Naive thymus-derived CD4-positive, alpha-beta T cell (primary cell): ENCODE data around the gene HEATR5A. TPM values are rescaled to one million over a fixed set of nuclear protein-coding genes. Genes with fewer than 3 reads are reported as not detected.

Source experiments
- ATAC-seq: fragments of 150-1000 bp; cut with Tn5 transposase; 2 replicates; pipeline ENCODE4 v1.10.0; 2021; ENCODE audit warnings: mild to moderate bottlenecking, moderate library complexity
- CTCF ChIA-PET: fragments of 350-600 bp; sonication (Branson Sonifier 250); formaldehyde crosslinking; loops from one replicate; lab custom pipeline; 2021; ENCODE audit warnings: antibody characterized with exemption; lab: Charles Lee
- POLR2A ChIA-PET: fragments of 350-600 bp; sonication (Branson Sonifier 250); formaldehyde crosslinking; loops from one replicate; lab custom pipeline; 2021; ENCODE audit warnings: antibody characterized with exemption, inconsistent platforms; lab: Charles Lee
- DNase-seq, 9 donors: peaks; one replicate each; pipeline versions ENCODE4 v3.0.0 to v3.0.0-alpha.2; 2020 to 2022; ENCODE audit warnings: mixed read lengths in 1 of 9
- H3K27ac ChIP-seq: one replicate; pipeline ENCODE4 v1.7.0; 2013; ENCODE audit warnings: mild to moderate bottlenecking, low read depth, low read length, moderate library complexity
- H3K27me3 ChIP-seq, 2 donors: one replicate each; pipeline ENCODE4 v1.7.0; 2013; ENCODE audit warnings: low read length in 2 of 2, mild to moderate bottlenecking in 2 of 2, moderate library complexity in 2 of 2; ENCODE audit not compliant: control insufficient read depth in 2 of 2, insufficient read depth in 2 of 2
- H3K36me3 ChIP-seq, 3 experiments: 1 replicate in 2 of 3; 2 replicates in 1 of 3; pipeline ENCODE4 v1.7.0; 2013; ENCODE audit warnings: low read length in 3 of 3, mild to moderate bottlenecking in 3 of 3, moderate library complexity in 1 of 3; ENCODE audit not compliant: insufficient read depth in 3 of 3, control insufficient read depth in 2 of 3
- H3K4me1 ChIP-seq, 2 donors: one replicate each; pipeline ENCODE4 v1.7.0; 2013; ENCODE audit warnings: low read length in 2 of 2, mild to moderate bottlenecking in 2 of 2, moderate library complexity in 1 of 2; ENCODE audit not compliant: control insufficient read depth in 2 of 2, insufficient read depth in 2 of 2
- H3K4me3 ChIP-seq: 2 replicates; pipeline ENCODE4 v1.7.0; 2013; ENCODE audit warnings: mild to moderate bottlenecking, low read length
- H3K9me3 ChIP-seq, 3 experiments: 1 replicate in 2 of 3; 2 replicates in 1 of 3; pipeline ENCODE4 v1.7.0; 2013; ENCODE audit warnings: low read length in 3 of 3; ENCODE audit not compliant: control insufficient read depth in 2 of 3
- H3K27ac Mint-ChIP-seq, 9 donors: one replicate each; pipeline ENCODE4 v1.8.0; 2020 to 2022; ENCODE audit warnings: mixed read lengths in 9 of 9, mild to moderate bottlenecking in 8 of 9, moderate library complexity in 5 of 9, inconsistent platforms in 2 of 9
- H3K27me3 Mint-ChIP-seq, 5 donors: one replicate each; pipeline ENCODE4 v1.8.0; 2021 to 2022; ENCODE audit warnings: mixed read lengths in 5 of 5, mild to moderate bottlenecking in 1 of 5
- H3K36me3 Mint-ChIP-seq, 5 donors: one replicate each; pipeline ENCODE4 v1.8.0; 2020 to 2022; ENCODE audit warnings: mixed read lengths in 5 of 5, mild to moderate bottlenecking in 3 of 5, inconsistent platforms in 1 of 5
- H3K4me1 Mint-ChIP-seq, 7 donors: one replicate each; pipeline ENCODE4 v1.8.0; 2020 to 2022; ENCODE audit warnings: mixed read lengths in 7 of 7, mild to moderate bottlenecking in 3 of 7, inconsistent platforms in 1 of 7
- H3K4me3 Mint-ChIP-seq, 10 donors: one replicate each; pipeline ENCODE4 v1.8.0; 2020 to 2022; ENCODE audit warnings: mild to moderate bottlenecking in 10 of 10, mixed read lengths in 10 of 10, moderate library complexity in 6 of 10, inconsistent platforms in 2 of 10
- H3K9me3 Mint-ChIP-seq, 11 donors: one replicate each; pipeline ENCODE4 v1.8.0; 2020 to 2022; ENCODE audit warnings: mixed read lengths in 11 of 11, mild to moderate bottlenecking in 4 of 11, inconsistent platforms in 1 of 11, moderate library complexity in 1 of 11
- intact Hi-C, 2 donors: fragments of 100-400 bp; cut with micrococcal nuclease; formaldehyde crosslinking; loops; one replicate each; pipeline ENCODE4 v1.15.1; 2023
- polyA plus RNA-seq, 2 donors: library from polyadenylated mRNA; unstranded; fragments of 300-500 nt; fragmentation: Illumina TruSeq; gene quantifications; one replicate each; pipeline ENCODE4 v1.2.3, GENCODE V29; 2021
- total RNA-seq, 6 experiments: library from RNA in 5 of 6; stranded (reverse) in 5 of 6; gene quantifications; 1 replicate in 5 of 6; 2 replicates in 1 of 6; pipeline ENCODE4 v1.2.3 and lab custom pipeline; 2021 to 2026

The HEATR5A gene
- total and polyA plus RNA-seq, 7 experiments from 2014 or later, result 5.6 to 14.4 (median 12.7) TPM

DNA sequence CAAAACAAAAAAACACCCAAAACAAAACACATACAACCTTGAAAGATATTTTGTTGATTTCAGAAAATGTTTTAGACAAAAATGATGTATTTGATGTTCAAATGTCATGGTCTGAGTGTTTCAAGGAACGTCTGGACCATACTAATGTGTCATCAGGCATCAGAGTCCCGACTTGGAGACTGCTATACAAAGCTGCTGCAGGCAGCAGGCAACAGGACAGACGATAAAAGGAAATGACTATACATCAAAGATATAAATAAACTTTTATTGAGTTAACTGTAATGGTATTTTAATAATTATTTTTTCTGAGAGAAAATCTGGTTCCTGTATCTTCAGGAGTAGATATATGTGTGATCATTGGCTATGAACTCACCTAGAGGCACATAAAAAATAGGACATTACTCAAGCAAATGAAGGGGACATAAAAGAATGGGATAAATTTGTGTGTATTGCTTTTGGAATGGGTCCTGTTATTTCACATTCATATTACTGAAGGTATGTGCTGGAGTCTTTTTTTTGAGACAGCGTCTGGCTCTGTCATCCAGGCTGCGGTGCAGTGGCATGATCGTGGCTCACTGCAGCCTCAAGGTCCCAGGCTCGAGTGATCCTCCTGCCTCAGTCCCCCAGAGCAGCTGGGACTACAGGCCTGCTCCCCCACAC, 125.5 kb downstream of the HEATR5A start:
- Mint-ChIP-seq H3K9me3 (no peaks in the 10 kb centered on the region), H3K27me3 (no peaks in the 10 kb centered on the region), H3K36me3 (peaks cover 0 to 15% (median 3%) of the 10 kb centered on the region in 5 donors), H3K27ac (peak overlapping the region in 1 of 9 donors; percentile 28), H3K4me1 (peaks cover 0 to 2% (median 0%) of the 10 kb centered on the region in 7 donors), H3K4me3 (no peak overlapping the region)
- DNase-seq (no peak), ATAC-seq (no peak)
- Histone ChIP-seq H3K4me1 (no peaks in the 10 kb centered on the region), H3K27ac (no peak overlapping the region), H3K27me3 (no peaks in the 10 kb centered on the region), H3K9me3 (no peaks in the 10 kb centered on the region), H3K4me3 (no peak overlapping the region), H3K36me3 (no peaks in the 10 kb centered on the region)
- ChIA-PET POLR2A (interaction anchor here (1.2 kb wide), 1 partner anchor 87 kb away, joined by 3 read pairs; the partner anchor contains the start of gene HECTD1), CTCF (no interaction called here)
- intact Hi-C loops, result no loop called here

DNA sequence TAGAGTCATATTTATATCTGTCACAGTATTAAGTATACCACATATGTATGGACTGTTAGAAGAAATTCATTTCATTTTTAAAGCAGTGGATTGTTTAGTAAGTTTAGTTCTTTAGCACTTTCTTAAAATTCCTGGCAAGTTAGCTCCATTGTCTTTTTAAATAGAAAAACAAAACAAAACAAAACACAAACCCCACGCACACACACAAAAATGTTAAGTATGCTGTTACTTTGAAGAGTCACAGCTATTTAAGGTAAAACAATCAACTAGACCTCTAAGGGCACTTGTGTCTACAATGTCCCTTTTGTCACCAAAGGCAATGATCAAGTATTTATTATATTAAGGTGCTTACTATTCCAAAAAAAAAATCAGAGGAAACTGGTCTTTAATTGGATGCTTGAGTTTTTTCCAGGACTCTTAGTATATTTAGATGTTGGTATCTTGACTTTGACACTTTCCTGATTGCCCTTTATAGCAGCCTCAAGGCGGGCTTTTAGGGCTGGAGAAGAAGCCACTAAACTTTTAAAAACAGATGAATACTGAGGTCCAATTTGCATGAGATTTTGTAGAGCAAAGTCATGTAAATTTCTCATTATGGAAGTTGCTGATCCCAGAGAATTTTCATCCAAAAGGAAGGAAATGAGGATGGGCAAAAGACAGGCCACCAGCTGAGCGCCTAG, 127.3 kb downstream of the HEATR5A start:
- H3K4me3 Mint-ChIP-seq, result no peak overlapping the region
- H3K4me3 ChIP-seq, result no peak overlapping the region
- peaks cover 0 to 8% (median 3%) of the 10 kb centered on the region in 5 donors for H3K36me3 Mint-ChIP-seq
- no peaks in the 10 kb centered on the region for H3K9me3 ChIP-seq
- intact Hi-C loops, result no loop called here
- H3K4me1 Mint-ChIP-seq, result peaks cover 0 to 2% (median 0%) of the 10 kb centered on the region in 7 donors
- ChIA-PET POLR2A (no interaction called here), CTCF (interaction anchor here (0.6 kb wide), 1 partner anchor 634 kb away, joined by 3 read pairs; no protein-coding TSS in a partner anchor)
- no peaks in the 10 kb centered on the region for H3K36me3 ChIP-seq
- H3K27ac Mint-ChIP-seq, result peak overlapping the region in 2 of 9 donors; percentile 9 to 41
- H3K4me1 ChIP-seq, result no peaks in the 10 kb centered on the region
- no peak for DNase-seq
- H3K27ac ChIP-seq, result no peak overlapping the region
- no peaks in the 10 kb centered on the region for H3K27me3 ChIP-seq
- H3K9me3 Mint-ChIP-seq, result no peaks in the 10 kb centered on the region
- H3K27me3 Mint-ChIP-seq, result no peaks in the 10 kb centered on the region
- no peak for ATAC-seq

DNA sequence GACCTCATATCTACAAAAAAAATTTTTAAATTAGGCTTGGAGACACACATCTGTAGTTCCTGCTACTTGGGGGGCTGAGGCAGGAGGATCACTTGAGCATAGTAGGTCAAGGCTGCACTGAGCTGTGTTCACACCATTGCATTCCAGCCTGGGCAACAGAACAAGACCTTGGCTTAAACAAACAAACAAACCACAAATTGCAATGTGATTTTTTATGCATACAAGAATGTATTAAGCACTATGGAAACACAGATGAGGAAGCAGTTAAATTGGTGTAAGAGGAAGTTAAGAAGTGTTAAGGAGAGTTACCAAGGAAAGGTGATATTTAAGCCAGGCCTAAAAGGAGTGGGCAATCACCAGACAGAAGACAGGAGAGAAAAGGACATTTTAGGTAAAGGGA, 129.1 kb downstream of the HEATR5A start:
- Mint-ChIP-seq H3K27me3 (no peaks in the 10 kb centered on the region), H3K36me3 (peaks cover 0 to 8% (median 4%) of the 10 kb centered on the region in 5 donors), H3K4me3 (no peak overlapping the region), H3K4me1 (peaks cover 0 to 2% (median 0%) of the 10 kb centered on the region in 7 donors), H3K9me3 (peaks cover 0 to 5% (median 0%) of the 10 kb centered on the region in 11 donors), H3K27ac (no peak overlapping the region)
- ChIA-PET CTCF (no interaction called here), POLR2A (no interaction called here)
- no peaks in the 10 kb centered on the region for H3K27me3 ChIP-seq
- no peak for ATAC-seq
- H3K36me3 ChIP-seq, result no peaks in the 10 kb centered on the region
- no peak overlapping the region for H3K27ac ChIP-seq
- no peaks in the 10 kb centered on the region for H3K4me1 ChIP-seq
- no peak for DNase-seq
- intact Hi-C loops, result no loop called here
- no peak overlapping the region for H3K4me3 ChIP-seq
- no peaks in the 10 kb centered on the region for H3K9me3 ChIP-seq

DNA sequence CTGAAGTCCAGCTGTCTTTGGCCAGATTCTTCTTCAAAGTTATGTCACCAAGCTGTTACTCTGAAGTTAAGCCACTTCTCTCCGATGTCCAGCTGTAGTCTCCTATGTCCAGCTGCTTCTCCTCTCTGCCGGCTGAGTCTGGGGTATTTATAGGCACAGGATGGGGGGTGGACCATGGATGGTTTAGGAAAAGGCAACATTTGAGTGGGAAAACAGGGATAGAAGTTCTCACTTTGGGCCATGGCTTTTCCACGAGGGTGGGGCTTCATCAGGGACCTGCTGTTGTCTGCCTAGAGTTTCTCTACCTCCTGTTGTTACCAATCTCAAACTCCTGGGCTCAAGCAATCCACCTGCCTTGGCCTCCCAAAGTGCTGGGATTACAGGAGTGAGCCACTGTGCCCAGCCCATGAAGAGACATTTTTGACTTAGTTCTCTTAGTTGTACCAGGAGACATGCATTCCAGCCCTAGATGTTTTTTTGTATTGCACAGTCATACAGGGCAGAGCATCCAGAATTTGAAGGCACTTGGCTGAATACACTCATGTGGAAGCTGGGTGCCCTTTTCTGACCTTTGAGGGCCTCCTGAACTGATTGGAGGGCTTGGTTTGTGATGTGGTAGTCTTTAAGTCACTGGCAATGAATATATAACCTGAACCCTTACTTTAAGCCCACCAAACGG, 132.9 kb downstream of the HEATR5A start:
- POLR2A ChIA-PET, result no interaction called here
- H3K36me3 ChIP-seq, result no peaks in the 10 kb centered on the region
- no peak overlapping the region for H3K4me3 ChIP-seq
- peaks cover 0 to 5% (median 0%) of the 10 kb centered on the region in 11 donors for H3K9me3 Mint-ChIP-seq
- H3K27me3 Mint-ChIP-seq, result no peaks in the 10 kb centered on the region
- DNase-seq, result no peak
- ATAC-seq, result no peak
- CTCF ChIA-PET, result no interaction called here
- H3K27ac ChIP-seq, result no peak overlapping the region
- peaks cover 0 to 7% (median 4%) of the 10 kb centered on the region in 5 donors for H3K36me3 Mint-ChIP-seq
- H3K27ac Mint-ChIP-seq, result no peak overlapping the region
- no peak overlapping the region for H3K4me3 Mint-ChIP-seq
- H3K4me1 ChIP-seq, result no peaks in the 10 kb centered on the region
- intact Hi-C loops, result no loop called here
- H3K27me3 ChIP-seq, result no peaks in the 10 kb centered on the region
- peaks cover 0 to 8% (median 0%) of the 10 kb centered on the region in 7 donors for H3K4me1 Mint-ChIP-seq
- H3K9me3 ChIP-seq, result no peaks in the 10 kb centered on the region

DNA sequence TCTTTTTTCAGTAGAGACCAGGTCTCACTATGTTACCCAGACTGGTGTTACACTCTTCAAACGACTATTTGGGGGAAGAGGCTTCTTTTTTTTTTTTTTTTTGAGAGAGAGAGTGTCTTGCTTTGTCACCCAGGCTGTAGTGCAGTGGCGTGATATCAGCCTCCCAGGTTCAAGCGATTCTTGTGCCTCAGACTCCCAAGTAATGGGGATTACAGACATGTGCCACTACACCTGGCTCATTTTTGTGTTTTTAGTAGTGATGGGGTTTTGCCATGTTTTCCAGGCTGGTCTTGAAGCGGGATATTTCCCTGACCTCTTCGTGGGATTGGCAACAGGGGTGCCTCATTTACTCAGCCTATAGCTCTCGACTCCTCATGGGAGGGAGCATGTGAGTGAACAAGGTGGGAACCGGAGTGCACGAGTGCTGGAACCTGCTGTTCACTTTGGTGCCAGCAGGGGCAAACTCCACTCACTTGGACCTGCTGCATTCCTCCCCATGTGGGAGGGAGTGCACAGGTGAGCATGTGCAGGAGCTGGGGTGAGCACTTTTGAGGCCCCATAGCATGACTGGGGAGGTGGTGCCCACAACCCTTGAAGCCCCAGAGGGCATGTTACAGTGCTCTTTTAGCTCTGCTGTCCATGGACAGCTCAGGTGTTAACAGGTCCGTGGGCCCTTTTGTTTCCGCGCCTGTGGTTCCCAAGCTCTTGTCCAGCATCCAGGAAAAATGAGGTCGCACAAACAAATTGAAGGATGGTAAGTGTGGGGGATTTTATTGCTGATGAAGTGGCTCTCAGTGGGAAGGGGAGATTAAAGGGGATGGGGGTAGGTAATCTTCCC, 133.7 kb downstream of the HEATR5A start:
- Mint-ChIP-seq H3K4me1 (peaks cover 0 to 8% (median 0%) of the 10 kb centered on the region in 7 donors), H3K27me3 (no peaks in the 10 kb centered on the region), H3K36me3 (peaks cover 0 to 7% (median 4%) of the 10 kb centered on the region in 5 donors), H3K9me3 (peaks cover 0 to 5% (median 0%) of the 10 kb centered on the region in 11 donors), H3K4me3 (no peak overlapping the region), H3K27ac (no peak overlapping the region)
- Histone ChIP-seq H3K27ac (no peak overlapping the region), H3K9me3 (no peaks in the 10 kb centered on the region), H3K4me3 (no peak overlapping the region), H3K4me1 (no peaks in the 10 kb centered on the region), H3K27me3 (no peaks in the 10 kb centered on the region), H3K36me3 (no peaks in the 10 kb centered on the region)
- ChIA-PET POLR2A (no interaction called here), CTCF (no interaction called here)
- peak; percentile 31 for ATAC-seq
- peak in 3 of 9 donors; percentile 2 to 3 (median 3) for DNase-seq
- intact Hi-C loops, result no loop called here
